Measurements from ENCODE around the gene OPN4. TPM values are rescaled to one million over a fixed set of nuclear protein-coding genes. Genes with fewer than 3 reads are reported as not detected.

Gene OPN4
- total and polyA plus RNA-seq, 2 of the 13 experiments (the other 11 are each of a cell fraction or from before 2014, with no cell fraction given): not detected

GRCh38 chr10:86677374-86677773 is 23.0 kb downstream of the OPN4 start:
- Histone ChIP-seq H3K36me3 (replicated peaks in 1 of 2; ENCODE audit: control insufficient read depth in 1 of 2, insufficient read depth in 2 of 2, low read length in 2 of 2) (no peaks in the 10 kb centered on the region), H3K9ac (ENCODE audit: insufficient read depth, low read depth, low read length) (no peak overlapping the region), H3K4me2 (ENCODE audit: low read depth, low read length) (no peak overlapping the region), H3K9me3 (ENCODE audit: low read length) (no peaks in the 10 kb centered on the region), H3K79me2 (ENCODE audit: insufficient read depth, low read length) (no peaks in the 10 kb centered on the region), H4K20me1 (ENCODE audit: insufficient read depth, low read length) (no peaks in the 10 kb centered on the region; the same call in 1 of the 2 replicates), H3K27me3 (ENCODE audit: control insufficient read depth in 1 of 2, insufficient read depth in 2 of 2, low read length in 2 of 2) (peaks cover 12 to 51% of the 10 kb centered on the region in 2 experiments; a peak in 4 of 5 replicates), H3K4me3 (replicated peaks in 1 of 3; ENCODE audit: insufficient read depth in 1 of 3, low read depth in 2 of 3, low read length in 3 of 3) (no peak overlapping the region), H2AFZ (ENCODE audit: low read length) (no peak overlapping the region), H3K27ac (ENCODE audit: extremely low read length, insufficient read depth, low read length) (no peak overlapping the region), H3K4me1 (ENCODE audit: insufficient read depth, low read length) (no peaks in the 10 kb centered on the region)
- WGBS (ENCODE audit: low lambda C conversion rate): 0% methylated on average over 1 of the region's 6 CpGs
- CTCF ChIA-PET (ENCODE audit: low intra/inter-chr PET ratio, low total read pairs): no interaction called here
- intact Hi-C loops (cut with micrococcal nuclease; ENCODE audit: unreplicated experiment) (no loop called here), in situ Hi-C loops (cut with HindIII; ENCODE audit: extremely low pct_ligation_motif_present, low pct_unique_long_range_greater_than_20kb) (no loop called here)
- FAIRE-seq (no peak), DNase-seq (ENCODE audit: low spot score) (no peak), ATAC-seq (no peak)
- BruUV-seq (replicated peaks): no TSS peak
- POLR2A ChIA-PET: no interaction called here
- TF ChIP-seq ATF1 (CRISPR knock-in tag; IDR thresholded peaks at IDR 0.05) (no peak), HMGA1 (CRISPR knock-in tag; conservative IDR thresholded peaks at IDR 0.05) (no peak), MXD1 (CRISPR knock-in tag; IDR thresholded peaks at IDR 0.05) (no peak)

DNA sequence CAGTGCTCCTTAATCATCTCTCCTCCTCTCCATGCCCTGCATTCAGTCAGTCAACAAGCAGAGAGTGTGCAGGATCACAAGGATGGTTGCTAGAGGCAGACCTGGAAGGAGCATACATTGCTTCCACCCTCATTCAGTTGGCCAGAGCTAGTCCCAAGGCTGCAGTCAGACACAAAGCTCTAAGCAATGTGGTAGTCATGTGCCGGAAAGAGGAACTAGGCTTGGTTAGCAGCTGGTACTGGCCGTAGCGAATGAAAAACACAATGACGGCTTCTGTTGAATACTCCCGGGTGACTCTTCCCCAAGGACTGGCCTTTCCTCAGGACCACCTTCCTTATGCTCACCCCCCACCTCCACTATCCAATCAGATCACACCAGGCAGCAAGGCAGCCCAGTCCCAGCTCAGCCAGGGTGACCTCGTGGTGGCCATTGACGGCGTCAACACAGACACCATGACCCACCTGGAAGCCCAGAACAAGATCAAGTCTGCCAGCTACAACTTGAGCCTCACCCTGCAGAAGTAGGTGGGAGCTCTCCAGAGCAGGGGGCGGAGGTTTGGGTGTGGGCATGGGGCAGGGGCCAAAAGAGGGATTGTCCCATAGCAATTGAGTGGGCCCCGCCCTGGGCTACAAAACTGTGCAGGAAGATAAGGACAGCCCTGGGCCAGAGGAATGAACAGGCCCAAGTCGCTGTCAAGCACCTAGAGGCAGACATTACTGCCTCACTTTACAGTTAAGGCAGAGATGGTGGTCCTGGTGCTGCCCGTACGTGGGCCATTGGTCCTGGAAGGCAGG is 24.8 kb downstream of the OPN4 start:
- no peak overlapping the region for H3K4me3 ChIP-seq (replicated peaks in 1 of 3; ENCODE audit: insufficient read depth in 1 of 3, low read depth in 2 of 3, low read length in 3 of 3)
- peaks cover 12 to 51% of the 10 kb centered on the region in 2 experiments; a peak in 4 of 5 replicates for H3K27me3 ChIP-seq (ENCODE audit: control insufficient read depth in 1 of 2, insufficient read depth in 2 of 2, low read length in 2 of 2)
- no peaks in the 10 kb centered on the region; the same call in 1 of the 2 replicates for H4K20me1 ChIP-seq (ENCODE audit: insufficient read depth, low read length)
- H3K4me2 ChIP-seq (ENCODE audit: low read depth, low read length): no peak overlapping the region
- H3K9ac ChIP-seq (ENCODE audit: insufficient read depth, low read depth, low read length): no peak overlapping the region
- no peak for ATAC-seq
- TF ChIP-seq ZFP36 (IDR thresholded peaks at IDR 0.05; ENCODE audit: borderline replicate concordance, low read depth, low read length, partially characterized antibody): no peak
- no peak for TF ChIP-seq RFX1 (IDR thresholded peaks at IDR 0.05)
- no peak for TF ChIP-seq ETS1 (CRISPR knock-in tag; IDR thresholded peaks at IDR 0.05)
- TF ChIP-seq ZSCAN25 (CRISPR knock-in tag; IDR thresholded peaks at IDR 0.05): no peak
- no peak for TF ChIP-seq MXI1 (IDR thresholded peaks at IDR 0.05; ENCODE audit: borderline replicate concordance, low read depth, low read length)
- H3K79me2 ChIP-seq (ENCODE audit: insufficient read depth, low read length): no peaks in the 10 kb centered on the region
- CTCF ChIA-PET (ENCODE audit: low intra/inter-chr PET ratio, low total read pairs): no interaction called here
- DNase-seq (ENCODE audit: low spot score): no peak
- FAIRE-seq: no peak
- no peak overlapping the region for H2AFZ ChIP-seq (ENCODE audit: low read length)
- intact Hi-C loops (cut with micrococcal nuclease; ENCODE audit: unreplicated experiment) (no loop called here), in situ Hi-C loops (cut with HindIII; ENCODE audit: extremely low pct_ligation_motif_present, low pct_unique_long_range_greater_than_20kb) (no loop called here)
- WGBS (ENCODE audit: low lambda C conversion rate): 51% methylated on average over 11 of the region's 13 CpGs
- no peaks in the 10 kb centered on the region for H3K9me3 ChIP-seq (ENCODE audit: low read length)
- no TSS peak for BruUV-seq (replicated peaks)
- H3K27ac ChIP-seq (ENCODE audit: extremely low read length, insufficient read depth, low read length): no peak overlapping the region
- no peaks in the 10 kb centered on the region for H3K36me3 ChIP-seq (replicated peaks in 1 of 2; ENCODE audit: control insufficient read depth in 1 of 2, insufficient read depth in 2 of 2, low read length in 2 of 2)
- no peaks in the 10 kb centered on the region for H3K4me1 ChIP-seq (ENCODE audit: insufficient read depth, low read length)
- POLR2A ChIA-PET: no interaction called here
